Hypothalamus (tissue), 51 donors: ENCODE data around the gene HPCAL1.

Experiments used
- DNase-seq, 51 donors: peaks; one replicate each; lab custom pipeline; 2025; lab: John Stamatoyannopoulos, UW

The HPCAL1 gene

DNA sequence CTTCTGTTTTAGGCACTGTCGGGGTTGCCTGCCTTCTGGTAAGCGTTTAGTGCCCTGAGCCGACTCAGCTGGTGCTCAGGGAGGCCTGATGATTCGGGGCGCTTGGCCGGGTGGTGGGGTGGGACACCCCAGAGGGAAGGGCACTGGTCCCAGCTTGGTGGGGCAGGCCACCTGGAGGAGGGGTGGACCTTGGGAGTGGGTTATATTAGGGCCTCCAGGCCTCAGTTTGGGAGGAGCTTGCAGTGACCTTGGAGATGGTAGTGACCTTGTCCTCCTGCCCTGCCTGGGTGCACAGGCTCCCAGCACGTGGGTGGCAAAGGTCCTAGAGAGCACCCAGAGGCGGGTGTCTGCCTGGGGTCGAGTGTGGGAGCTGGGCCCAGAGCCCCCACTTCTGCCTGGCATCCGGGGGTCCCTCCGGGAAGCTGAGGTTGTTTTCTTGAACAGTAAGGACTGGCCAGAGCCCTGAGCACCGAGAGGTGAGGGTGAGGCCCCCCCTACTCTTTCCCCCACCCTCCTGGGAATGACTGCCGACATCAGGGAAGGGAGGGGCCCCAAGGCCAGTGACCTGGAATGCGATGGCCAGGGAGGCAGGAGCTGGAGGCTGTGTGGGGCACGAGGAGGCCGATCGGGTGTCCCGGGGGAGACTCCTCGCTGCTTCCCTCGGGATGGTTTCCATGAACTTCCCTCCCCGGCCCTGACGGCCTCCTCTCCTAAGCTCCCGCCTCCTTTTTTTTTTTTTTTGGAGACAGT is 61.3 kb downstream of the HPCAL1 start:
- DNase-seq = no peak

DNA sequence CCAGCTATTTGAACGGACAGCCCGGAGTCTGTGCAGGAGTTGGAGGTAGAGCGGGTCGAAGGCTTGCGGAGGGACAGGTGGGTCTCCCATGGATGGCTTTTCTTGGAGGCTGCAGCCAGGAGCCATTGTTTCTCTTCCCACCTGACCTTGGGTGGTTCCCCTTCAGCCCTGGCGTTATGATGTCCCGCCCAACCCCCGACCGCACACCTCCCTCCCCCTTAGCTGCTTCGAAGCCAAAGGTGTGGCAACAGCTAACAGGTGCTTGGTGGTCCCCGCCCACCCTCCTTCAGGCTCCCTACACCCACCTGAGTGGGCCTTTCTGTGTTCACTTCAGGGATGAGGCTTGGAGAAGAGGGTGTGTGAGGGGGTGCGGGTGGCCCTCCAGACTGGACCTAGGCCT is 62.7 kb downstream of the HPCAL1 start:
- no peak for DNase-seq

DNA sequence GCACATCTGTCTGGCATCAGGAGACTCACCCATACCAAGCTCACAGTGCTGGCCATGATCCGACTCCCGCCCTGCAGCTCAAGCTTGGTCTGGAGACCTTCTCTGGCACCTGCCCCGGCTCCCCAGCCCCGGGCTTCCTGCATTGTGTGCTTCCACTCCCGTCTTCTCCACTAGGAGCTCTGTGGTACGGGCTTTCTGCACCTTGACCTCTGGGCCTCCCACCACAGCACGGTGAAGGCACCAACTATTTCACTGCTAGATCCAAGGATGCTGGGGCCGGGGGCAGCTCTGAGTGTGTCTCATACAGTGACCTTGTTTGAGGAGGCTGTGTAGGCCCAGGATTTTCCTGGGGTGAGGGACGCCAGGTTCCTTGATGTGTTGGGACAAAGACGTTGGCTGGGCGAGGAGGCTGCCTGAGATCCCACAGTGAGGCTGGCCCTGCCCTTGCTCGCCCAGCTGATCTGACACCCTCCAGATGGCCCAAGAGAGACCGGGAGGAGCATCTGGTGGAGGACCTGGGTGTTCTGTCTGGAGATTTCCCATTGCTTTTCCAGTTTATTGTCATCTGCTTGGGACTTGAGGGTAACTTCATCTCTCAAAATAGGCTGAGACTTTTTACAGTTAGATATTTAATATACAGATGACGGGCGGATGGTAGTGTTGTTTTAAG is 64.0 kb downstream of the HPCAL1 start:
- DNase-seq = no peak

DNA sequence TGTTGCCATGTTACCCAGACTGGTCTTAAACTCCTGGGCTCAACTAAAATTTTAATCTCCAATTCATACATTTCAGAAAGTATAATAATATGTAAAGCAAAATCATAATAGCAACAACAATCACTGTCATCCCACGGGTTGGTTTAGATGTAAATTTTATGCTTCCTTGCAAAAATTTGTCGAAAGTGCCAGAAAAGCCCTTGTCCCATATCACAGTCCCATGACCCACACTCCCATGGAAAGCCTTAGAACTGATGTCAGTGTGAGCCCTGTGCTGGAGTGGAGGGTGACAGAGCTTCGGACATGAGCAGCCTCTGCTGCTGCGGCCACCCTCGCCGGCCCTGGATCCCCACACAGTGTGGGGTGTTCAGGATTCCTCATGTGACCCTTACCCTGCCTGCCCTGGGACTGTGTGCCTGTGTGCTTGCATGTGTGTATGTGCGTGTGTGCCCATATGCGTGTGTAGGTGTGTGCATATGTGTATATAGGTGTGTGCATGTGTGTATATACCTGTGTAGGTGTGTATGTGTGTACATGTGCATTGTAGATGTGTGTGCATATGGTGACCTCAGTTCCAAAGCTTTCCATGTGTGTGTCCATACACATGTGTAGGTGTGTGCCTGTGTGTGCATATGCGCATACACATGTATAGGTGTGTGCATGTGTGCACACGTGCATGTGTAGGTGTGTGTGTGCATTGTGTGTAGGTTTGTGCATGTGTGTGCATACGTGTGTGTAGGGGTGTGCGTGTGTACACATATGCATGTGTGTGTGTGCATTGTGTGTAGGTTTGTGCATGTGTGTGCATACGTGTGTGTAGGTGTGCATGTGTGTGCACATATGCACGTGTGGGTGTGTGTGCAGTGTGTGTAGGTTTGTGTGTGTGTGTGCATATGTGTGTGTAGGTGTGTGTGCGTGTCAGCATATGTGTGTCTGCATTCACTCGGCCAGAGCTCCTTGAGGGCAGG is 65.1 kb downstream of the HPCAL1 start:
- DNase-seq = no peak

DNA sequence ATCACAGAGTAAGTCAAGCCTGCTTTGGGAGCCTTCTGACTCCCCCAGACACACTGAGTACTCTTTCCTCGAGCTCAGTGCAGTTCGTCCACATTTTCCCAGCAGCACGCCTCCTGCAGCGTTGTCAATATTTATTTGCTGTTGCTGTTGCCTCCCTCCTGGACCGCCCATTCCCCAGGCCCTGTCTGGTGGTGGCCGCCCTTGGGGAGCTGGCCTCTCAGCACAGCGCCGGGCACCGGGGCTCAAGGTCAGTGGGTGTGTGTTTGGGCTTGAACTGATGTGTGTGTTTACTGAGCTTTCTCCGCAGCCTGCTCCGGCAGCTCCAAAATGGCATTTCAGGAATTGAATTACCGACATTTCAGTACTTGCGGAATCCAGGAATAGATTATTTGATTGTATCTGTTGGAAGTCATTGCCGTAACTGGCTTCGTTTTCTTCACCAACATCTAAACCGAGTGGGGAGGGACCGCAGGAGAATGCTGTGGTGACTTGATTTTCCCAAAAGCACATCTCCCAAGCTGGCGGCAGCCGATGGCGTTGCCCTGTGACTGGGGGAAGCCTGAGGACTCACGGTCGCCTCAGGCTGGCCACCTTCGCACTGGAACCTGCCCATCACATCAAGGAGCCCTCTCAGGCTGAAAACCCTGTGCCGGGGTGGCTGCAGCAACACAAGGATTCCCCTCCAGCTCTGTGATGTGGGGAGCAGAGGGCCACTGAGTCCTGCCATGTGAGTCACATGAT is 66.0 kb downstream of the HPCAL1 start:
- DNase-seq = no peak

DNA sequence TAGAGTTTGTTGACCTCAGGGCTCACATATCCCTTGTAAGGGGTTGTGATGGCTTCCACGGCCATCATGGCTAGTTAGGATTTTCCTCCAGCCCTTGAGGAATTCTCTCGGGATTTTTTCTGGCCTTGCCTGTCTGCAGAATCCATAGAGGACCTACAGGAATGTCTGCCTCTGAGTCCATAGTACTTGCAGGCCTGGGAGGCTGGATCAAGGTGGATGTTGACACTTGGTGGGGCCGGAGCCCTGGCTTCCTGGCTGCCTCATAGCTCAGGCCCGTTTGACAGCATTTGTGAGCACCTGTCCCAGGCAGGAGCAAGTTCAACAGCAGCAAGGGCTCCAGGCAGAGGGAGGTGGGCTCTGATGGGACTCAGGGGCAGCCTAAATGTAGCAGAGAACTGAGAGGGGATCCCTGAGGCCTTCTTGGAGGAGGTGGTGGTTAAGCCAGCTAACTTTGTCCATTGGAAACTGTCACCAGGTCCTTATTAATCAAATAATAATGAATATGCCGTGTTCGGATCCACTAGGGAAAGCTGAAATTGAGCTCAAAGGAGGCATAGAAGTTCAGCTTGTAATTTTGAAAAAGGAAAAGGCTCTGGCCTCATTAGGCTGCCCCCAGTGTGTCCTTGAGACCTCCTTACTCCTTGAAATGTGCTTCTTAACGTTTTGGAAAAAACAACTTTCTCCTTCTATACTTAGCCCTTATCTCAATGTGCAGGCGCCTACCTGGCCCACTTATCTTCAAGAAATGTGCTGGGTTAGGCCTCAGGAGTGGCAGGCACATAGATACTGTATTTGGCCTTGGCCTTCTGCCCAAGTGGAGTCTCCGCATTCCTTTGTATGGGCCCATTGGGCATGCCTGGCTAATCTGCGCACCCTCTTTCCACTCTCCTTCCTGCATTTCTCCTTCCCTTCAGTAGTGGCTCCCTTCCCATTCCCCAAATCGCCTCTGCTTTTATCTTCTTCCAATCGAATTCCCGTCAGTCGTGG is 66.9 kb downstream of the HPCAL1 start:
- DNase-seq = no peak

DNA sequence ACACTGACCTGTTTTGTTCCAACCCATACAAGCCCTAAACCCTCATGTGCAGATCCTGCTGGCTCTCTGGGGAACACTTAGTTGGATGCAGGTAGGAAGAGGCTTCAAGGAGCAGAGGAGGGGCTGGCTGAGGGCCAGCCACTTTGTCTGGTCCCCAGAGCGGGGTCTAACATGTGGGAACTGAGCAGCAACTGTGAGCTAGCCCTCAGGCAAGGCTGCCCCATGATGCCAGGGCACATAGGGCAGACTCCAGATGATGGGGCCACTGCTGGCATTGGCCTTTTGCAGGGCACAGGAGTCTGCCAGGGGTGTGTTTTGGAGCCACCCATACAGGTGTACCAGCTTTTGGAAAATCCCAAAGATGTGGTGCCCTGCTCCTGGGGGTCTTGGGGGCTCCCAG is 67.7 kb downstream of the HPCAL1 start:
- DNase-seq = no peak

DNA sequence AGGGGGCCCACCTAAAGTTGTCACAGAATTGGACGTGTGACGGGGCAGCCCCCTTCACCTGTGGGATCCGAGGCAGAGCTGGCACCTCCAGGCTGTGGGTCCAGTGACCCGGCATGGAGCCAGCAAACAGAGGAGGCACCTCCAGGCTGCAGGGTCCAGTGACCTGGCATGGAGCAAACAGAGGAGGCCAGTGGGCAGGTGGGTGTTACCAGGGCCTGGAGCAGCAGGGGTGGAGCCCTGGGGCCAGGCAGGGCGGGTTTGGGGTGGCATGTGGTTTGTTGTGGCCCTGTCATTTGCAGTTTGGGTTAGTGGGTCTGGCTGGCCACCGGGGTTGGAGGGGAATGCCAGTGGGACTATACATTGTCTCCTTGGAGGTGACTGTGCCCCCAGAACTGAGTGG is 68.2 kb downstream of the HPCAL1 start:
- no peak for DNase-seq

DNA sequence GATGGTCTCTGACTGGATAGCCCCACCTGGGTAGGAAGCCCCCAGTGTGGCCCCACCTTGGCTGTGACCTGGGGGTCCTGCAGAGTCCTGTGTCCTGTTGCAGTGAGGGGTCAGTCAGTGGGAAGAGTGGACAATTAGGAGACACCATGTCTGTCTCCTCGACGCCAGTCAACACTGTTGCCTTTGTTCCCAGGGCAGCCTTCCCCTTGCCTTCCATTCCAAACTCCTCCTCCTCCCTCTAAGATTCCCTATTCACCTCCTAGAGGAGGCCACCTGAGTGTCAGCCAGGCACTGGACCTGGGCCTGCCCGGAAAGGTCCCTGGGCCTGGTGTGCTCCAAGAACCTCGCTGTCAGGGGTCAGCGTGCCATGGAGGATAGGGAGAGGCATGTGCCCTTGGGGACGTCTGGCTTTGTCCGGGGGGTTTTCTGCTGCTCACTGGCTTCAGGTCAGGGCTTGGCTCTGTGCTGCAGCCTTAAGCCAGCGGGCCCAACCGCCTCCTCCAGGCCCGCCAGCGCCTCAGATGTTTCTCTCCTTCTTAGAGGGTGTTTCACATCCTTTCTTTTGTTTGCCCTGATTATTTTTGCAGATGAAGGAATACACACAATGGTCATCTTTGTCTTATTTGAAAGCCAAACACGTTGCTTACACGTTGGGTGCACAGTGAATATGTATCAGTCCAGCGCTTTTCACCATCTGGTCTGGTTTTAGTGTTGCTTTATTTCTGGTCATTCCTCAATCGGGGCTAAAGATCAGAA is 68.9 kb downstream of the HPCAL1 start:
- peak in 2 of 51 donors; percentile 16 to 28 for DNase-seq

DNA sequence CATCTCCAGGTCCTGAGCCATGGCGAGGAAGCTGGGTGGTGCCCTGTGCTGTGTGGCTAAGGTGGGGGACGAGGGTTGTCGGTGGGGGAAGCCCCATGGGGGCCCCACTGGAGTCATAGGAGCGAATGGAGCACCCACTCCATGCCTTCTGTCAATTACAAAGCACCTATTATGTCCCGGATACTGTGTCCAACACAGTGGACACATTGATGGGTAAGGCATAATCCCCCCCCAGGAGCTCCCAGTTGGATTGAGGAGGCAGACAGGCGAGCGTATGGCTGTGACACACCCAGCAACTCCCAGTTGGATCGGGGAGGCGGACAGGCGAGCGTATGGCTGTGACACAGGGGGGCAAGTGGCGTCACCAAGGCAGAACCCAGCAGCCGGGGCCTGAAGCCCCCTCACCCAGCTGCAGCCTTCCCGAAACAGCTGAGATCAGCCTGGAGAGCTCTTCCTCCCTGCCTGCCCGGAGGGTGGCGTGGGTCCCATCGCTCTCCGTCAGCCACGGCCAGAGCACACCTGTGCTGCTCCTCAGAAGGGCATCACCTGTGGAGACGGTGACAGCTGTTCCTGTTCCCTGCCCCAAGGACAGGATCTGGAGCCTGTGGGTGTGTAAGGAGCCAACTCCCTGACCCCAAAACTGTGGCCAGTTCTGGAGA is 69.6 kb downstream of the HPCAL1 start:
- DNase-seq = peak in 4 of 51 donors; percentile 28 to 69 (median 34)

DNA sequence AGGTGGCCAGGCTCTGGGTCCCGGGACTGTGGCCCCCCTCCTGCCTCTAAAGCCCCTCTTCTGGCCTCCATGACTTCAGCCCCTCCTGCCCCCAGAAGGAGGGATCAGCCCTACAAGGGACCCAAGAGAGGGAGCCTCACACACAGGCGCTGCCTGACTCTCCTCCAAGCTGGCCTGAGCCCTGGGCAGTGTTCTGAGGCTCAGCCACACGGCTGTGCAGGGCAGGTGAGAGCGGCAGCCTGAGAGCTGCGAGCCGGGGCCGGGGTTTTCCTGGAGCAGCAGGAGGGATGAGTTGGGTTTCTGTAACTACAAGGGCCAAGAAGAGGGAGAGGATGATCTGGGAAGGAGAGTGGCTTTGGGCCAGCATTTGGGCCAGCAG is 70.1 kb downstream of the HPCAL1 start:
- DNase-seq = no peak

DNA sequence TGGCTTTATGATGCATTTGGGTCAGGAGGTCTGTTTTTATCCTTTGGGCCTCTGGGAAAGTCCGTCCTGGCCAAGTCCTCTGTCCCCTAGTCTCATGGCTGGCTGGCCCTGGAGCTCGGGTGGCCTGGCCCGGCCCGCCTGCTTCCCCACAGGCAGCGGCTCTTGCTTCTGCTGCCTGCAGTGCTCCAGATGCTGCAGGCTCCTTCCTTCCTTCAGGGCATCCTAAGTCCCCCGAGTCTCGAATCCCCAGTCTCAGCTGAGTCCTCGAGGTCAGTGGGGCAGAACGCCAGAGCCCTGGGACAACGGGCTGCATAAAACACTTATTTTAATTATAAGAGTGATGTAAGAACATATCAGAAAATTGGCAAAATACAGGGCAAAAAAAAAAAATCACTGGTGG is 71.2 kb downstream of the HPCAL1 start:
- no peak for DNase-seq

DNA sequence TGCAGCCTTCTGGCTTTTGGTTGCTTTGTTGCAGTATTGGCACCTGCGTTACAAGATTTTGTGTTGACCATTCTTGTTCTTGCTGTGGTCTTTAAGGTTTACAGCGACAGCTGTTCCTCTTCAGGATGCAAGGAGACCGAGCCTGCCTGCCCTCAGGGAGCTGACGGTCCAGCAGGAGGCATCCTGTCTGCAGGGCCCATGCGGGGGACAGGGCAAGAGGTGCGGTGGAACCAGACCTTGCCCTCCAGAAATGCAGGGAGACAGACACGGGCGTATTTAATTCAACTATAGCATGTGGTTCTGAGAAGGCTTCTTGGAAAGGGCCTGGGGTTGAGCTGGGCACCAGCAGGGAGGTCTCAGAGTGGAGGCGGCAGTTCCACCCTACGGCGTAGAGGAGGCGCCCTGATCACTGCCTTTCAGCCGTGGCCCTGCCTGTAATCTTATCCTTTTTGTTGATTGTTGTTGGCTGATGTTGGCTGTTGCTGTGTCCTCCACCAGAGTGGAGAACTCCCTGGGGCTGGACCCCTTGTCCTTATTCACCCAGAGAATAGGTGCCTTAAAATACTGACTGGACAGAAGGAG is 71.7 kb downstream of the HPCAL1 start:
- DNase-seq = no peak

DNA sequence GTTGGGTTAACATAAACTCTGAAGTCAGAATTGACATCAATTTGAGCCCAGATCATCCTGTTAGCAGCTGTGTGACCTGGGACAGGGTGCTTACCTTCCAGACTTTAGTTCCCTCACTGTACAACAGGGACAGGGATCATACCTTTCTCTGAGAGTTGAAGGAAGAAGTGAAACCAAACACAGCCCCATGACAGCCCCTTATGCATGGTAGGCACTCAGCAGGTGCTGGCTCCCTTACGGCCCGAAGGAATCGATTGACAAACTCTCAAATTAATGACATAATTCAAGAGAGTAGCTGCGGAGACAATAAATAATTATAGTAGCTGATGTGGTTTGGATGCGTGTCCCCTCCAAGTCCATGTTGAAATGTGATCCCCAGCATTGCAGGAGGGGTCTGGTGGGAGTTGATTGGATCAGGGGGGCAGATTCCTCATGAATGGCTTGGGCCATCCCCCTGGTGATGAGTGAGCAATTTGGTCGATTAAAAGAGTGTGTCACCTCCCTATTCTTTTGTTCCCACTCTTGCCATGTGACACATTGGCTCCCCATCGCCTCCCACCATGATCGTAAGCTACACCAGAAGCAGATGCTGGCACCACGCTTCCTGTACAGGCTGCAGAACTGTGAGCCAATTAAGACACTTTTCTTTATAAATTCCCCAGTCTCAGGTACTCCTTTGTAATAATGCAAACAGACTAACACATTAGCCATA is 73.0 kb downstream of the HPCAL1 start:
- peak in 2 of 51 donors; percentile 16 to 17 for DNase-seq

DNA sequence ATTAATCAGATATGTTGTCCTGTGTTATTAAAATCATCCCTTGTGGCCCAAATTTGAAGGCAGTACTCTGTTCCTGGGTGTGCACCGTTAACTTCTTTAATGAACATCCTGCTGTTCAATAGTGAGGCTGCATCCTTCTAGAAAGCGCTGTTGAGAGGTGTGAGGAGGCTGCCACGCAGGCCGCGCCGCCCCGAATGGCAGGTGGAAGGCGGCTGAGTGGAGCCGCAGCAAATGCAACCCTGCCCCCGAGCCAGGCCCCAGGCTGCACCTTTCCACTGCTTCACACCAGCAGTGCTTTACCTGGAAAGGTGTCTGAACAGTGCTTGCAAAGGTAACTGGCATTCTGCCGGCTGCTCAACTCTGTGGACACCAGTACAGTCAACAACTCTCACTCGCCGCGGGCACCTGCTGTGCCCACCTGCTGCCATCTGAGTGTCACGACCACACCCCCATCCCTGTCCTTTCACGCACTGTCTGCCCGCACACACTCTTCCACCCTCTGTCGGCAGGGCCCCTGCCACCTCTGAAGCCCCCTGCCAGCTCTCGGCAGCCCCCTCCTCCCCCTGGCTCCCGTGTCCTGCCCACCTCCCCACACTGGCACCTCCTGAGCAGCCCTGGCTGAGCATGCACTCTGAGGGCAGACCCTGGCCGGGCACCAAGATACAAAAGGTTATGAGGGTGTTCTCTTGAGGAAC is 74.5 kb downstream of the HPCAL1 start:
- DNase-seq = no peak

DNA sequence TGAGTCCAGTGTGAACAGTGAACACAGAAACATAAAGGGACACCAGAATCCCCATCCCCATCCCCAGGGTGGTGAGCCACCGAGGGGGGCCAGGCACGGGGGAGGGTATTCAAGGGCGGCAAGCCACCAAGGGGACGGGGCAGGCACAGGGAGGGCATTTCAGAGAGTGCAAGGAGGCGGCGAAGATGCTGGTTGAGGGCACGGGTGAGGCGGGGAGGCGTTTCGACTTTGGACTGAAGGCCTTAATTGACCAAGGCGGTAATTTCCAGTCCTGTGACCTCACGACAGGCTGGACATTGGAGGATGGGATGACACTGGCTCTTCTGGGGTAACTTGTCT is 75.0 kb downstream of the HPCAL1 start:
- no peak for DNase-seq

DNA sequence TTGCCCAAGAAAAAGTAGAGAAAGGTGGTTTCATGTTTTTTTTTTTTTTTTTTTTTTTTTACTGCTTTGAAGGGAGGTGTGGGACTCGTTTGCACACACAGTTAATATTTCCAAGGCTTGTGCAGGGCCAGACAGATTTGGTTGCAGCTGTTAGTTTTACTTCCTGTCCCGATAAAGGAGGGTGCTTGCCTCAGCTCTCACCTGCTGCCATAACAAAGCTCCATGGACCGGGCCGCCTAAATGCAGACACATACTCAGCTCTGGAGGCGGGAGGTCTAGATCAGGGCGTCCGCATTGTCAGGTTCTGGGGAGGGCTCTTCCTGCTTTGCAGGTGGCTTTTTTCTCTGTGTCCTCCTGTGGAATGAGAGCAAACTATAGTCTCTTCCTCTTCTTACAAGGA is 75.5 kb downstream of the HPCAL1 start:
- DNase-seq = no peak
